Caco-2 (cell line): ENCODE data around the gene CERT1. TPM values are rescaled to one million over a fixed set of nuclear protein-coding genes. Genes with fewer than 3 reads are reported as not detected.

ENCODE experiments used
- BruUV-seq: library from RNA; stranded (reverse); fragments of 400-500 nt; replicated peaks from 2 replicates; lab custom pipeline; 2021; lab: Mats Ljungman, UMichigan
- CTCF ChIA-PET: fragments of 300-600 bp; sonication (Branson Sonifier 250); formaldehyde crosslinking; loops from one replicate; lab custom pipeline; 2022; ENCODE audit warnings: antibody characterized with exemption; lab: Charles Lee
- POLR2A ChIA-PET: fragments of 300-600 bp; sonication (Branson Sonifier 250); formaldehyde crosslinking; loops from one replicate; lab custom pipeline; 2022; ENCODE audit warnings: antibody characterized with exemption; lab: Charles Lee
- DNase-seq, 2 experiments: peaks; one replicate each; pipeline versions ENCODE4 v3.0.0 to v3.0.0-alpha.2; 2020 to 2022
- H3K27me3 ChIP-seq: replicated peaks from 2 replicates; pipeline ENCODE4 v1.6.0; 2011; ENCODE audit warnings: low read length; ENCODE audit not compliant: control insufficient read depth, insufficient read depth
- H3K36me3 ChIP-seq: 2 replicates; pipeline ENCODE4 v1.5.1; 2011; ENCODE audit warnings: low read length; ENCODE audit not compliant: control insufficient read depth, insufficient read depth
- H3K4me1 ChIP-seq: fragments of 250-450 bp; sonication (Bioruptor Pico); 2 replicates; pipeline ENCODE4 v1.5.1; 2020; ENCODE audit warnings: mild to moderate bottlenecking
- H3K4me3 ChIP-seq: 2 replicates; pipeline ENCODE4 v1.5.1; 2011; ENCODE audit warnings: low read depth, mild to moderate bottlenecking, control low read depth, low read length
- H3K9me3 ChIP-seq: fragments of 250-450 bp; sonication (Bioruptor Pico); 2 replicates; pipeline ENCODE4 v1.5.1; 2020; ENCODE audit warnings: mild to moderate bottlenecking, moderate library complexity
- H3K27ac Mint-ChIP-seq: one replicate; pipeline ENCODE4 v1.8.0; 2022; ENCODE audit warnings: mixed read lengths; ENCODE audit not compliant: unreplicated experiment
- H3K27me3 Mint-ChIP-seq: one replicate; pipeline ENCODE4 v1.8.0; 2022; ENCODE audit warnings: mixed read lengths; ENCODE audit not compliant: insufficient read depth, unreplicated experiment
- H3K36me3 Mint-ChIP-seq: one replicate; pipeline ENCODE4 v1.8.0; 2022; ENCODE audit warnings: mild to moderate bottlenecking, mixed read lengths; ENCODE audit not compliant: insufficient read depth, unreplicated experiment
- H3K4me1 Mint-ChIP-seq: one replicate; pipeline ENCODE4 v1.8.0; 2022; ENCODE audit warnings: low read depth, mixed read lengths; ENCODE audit not compliant: unreplicated experiment
- H3K4me3 Mint-ChIP-seq: one replicate; pipeline ENCODE4 v1.8.0; 2022; ENCODE audit warnings: mild to moderate bottlenecking, moderate library complexity, mixed read lengths; ENCODE audit not compliant: unreplicated experiment
- H3K9me3 Mint-ChIP-seq: one replicate; pipeline ENCODE4 v1.8.0; 2022; ENCODE audit warnings: mixed read lengths; ENCODE audit not compliant: unreplicated experiment
- intact Hi-C: fragments of 100-400 bp; cut with micrococcal nuclease; formaldehyde crosslinking; loops from one replicate; pipeline ENCODE4 v1.10.0; 2022; ENCODE audit not compliant: unreplicated experiment
- total RNA-seq: library from RNA; stranded (reverse); gene quantifications from 2 replicates; pipeline ENCODE4 v1.2.3, GENCODE V29; 2022
- TF ChIP-seq, protein P1 (sequence below), 2 experiments: fragments of 200-600 bp in 1 of 2; IDR thresholded peaks; 1 replicate in 1 of 2; 2 replicates in 1 of 2; pipeline versions ENCODE4 v1.5.1 to v1.8.0; 2011 to 2022; ENCODE audit warnings: antibody characterized with exemption in 1 of 2, control low read depth in 1 of 2, inconsistent platforms in 1 of 2, low read depth in 1 of 2, low read length in 1 of 2, mild to moderate bottlenecking in 1 of 2, moderate library complexity in 1 of 2; ENCODE audit not compliant: insufficient read depth in 1 of 2, severe bottlenecking in 1 of 2, unreplicated experiment in 1 of 2

The CERT1 gene
- total RNA-seq, 1 experiment from 2014 or later = 44.3 TPM

DNA sequence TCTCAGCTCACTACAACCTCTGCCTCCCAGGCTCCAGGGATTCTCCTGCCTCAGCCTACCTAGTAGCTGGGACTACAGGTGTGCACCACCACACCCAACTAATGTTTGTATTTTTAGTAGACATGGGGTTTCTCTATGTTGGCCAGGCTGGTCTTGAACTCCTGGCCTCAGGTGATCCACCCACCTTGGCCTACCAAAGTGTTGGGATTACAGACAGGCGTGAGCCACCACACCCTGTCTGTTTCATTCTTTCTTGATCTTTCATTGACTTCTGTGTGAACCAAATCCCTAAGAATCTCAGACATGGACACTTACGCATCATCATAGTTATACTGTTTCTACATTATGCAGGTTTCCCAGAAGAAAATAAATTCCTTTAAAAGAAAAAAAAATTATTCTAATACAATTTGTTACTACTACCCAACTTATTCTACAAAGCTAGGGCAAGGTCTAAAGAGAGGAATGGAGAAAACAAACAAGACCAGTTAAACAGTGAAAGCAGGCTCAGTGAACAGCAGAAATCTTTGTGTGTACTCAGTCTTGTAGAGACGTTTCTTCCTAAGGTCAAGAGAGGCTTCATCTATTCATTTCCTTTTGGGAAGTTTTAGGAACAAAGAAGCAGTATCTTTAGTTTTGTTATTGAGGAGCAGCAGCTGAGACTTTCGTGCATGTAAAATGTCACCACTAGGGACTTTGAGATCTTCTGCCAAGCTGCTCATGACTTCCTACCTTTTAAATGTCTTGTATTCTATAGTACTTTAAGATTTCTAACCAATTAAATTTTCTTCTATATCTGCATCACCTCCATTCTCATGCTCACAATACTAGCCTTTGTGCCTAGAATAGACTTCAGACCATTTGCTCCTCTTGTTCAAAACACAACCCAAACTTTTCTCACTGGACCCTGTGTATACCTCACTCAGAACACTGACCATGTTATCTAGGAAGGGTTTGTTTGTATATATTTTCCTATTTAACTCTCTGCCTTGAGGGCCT, 180.0 kb downstream of the CERT1 start:
- Mint-ChIP-seq H3K27me3 (no peaks in the 10 kb centered on the region), H3K36me3 (no peaks in the 10 kb centered on the region), H3K27ac (peak overlapping the region; percentile 70), H3K9me3 (no peaks in the 10 kb centered on the region), H3K4me3 (peak overlapping the region; percentile 17), H3K4me1 (peaks cover 7% of the 10 kb centered on the region)
- peaks cover 28% of the 10 kb centered on the region for H3K4me1 ChIP-seq
- no peaks in the 10 kb centered on the region for H3K9me3 ChIP-seq
- TF ChIP-seq, protein P1, sequence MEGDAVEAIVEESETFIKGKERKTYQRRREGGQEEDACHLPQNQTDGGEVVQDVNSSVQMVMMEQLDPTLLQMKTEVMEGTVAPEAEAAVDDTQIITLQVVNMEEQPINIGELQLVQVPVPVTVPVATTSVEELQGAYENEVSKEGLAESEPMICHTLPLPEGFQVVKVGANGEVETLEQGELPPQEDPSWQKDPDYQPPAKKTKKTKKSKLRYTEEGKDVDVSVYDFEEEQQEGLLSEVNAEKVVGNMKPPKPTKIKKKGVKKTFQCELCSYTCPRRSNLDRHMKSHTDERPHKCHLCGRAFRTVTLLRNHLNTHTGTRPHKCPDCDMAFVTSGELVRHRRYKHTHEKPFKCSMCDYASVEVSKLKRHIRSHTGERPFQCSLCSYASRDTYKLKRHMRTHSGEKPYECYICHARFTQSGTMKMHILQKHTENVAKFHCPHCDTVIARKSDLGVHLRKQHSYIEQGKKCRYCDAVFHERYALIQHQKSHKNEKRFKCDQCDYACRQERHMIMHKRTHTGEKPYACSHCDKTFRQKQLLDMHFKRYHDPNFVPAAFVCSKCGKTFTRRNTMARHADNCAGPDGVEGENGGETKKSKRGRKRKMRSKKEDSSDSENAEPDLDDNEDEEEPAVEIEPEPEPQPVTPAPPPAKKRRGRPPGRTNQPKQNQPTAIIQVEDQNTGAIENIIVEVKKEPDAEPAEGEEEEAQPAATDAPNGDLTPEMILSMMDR (IDR thresholded peaks at IDR 0.05; ENCODE audit: insufficient read depth in 1 of 2, low read depth in 1 of 2, low read length in 1 of 2, severe bottlenecking in 1 of 2, unreplicated experiment in 1 of 2) = peak; percentile 6 to 30
- intact Hi-C loops = loop anchor here (10.0 kb wide), 1 partner anchor 387 kb away; no protein-coding TSS in a partner anchor
- no peak overlapping the region for H3K4me3 ChIP-seq
- CTCF ChIA-PET = interaction anchor here (0.7 to 1.0 kb wide), 2 partner anchors 56 to 94 kb away, joined by 3 read pairs; partner anchors contain the start of gene ANKRD31
- no peaks in the 10 kb centered on the region for H3K36me3 ChIP-seq
- POLR2A ChIA-PET = no interaction called here
- DNase-seq = peak in 1 of 2 experiments; percentile 49
- no TSS peak for BruUV-seq
- no peaks in the 10 kb centered on the region for H3K27me3 ChIP-seq

DNA sequence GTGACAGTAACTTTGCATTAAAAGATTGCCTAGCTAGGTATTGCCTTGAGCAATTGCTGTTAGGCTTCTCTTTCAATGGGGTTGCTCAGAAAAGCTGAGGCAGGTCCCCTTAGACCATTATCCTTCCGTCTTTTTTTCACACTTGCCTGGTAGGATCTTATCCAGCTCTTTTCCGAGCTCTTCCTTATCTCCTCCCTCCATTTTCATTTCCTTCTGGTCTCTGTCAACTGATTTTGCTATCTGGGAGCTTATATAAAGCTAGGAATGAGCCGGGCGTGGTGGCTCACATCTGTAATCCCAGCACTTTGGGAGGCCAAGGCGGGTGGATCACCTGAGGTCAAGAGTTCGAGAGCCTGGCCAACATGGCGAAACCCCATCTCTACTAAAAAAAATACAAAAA, 181.0 kb downstream of the CERT1 start:
- no peak overlapping the region for H3K4me3 Mint-ChIP-seq
- H3K36me3 Mint-ChIP-seq = no peaks in the 10 kb centered on the region
- intact Hi-C loops = loop anchor here (10.0 kb wide), 1 partner anchor 386 kb away; no protein-coding TSS in a partner anchor
- ChIA-PET POLR2A (no interaction called here), CTCF (no interaction called here)
- Histone ChIP-seq H3K27me3 (no peaks in the 10 kb centered on the region), H3K36me3 (no peaks in the 10 kb centered on the region), H3K9me3 (no peaks in the 10 kb centered on the region), H3K4me1 (peaks cover 33% of the 10 kb centered on the region), H3K4me3 (no peak overlapping the region)
- no peak for DNase-seq
- BruUV-seq = no TSS peak
- TF ChIP-seq, protein P1 (IDR thresholded peaks at IDR 0.05; ENCODE audit: insufficient read depth in 1 of 2, low read depth in 1 of 2, low read length in 1 of 2, severe bottlenecking in 1 of 2, unreplicated experiment in 1 of 2) = no peak
- H3K9me3 Mint-ChIP-seq = no peaks in the 10 kb centered on the region
- peak overlapping the region; percentile 56 for H3K27ac Mint-ChIP-seq
- H3K4me1 Mint-ChIP-seq = peaks cover 7% of the 10 kb centered on the region
- H3K27me3 Mint-ChIP-seq = no peaks in the 10 kb centered on the region

Other genes with a start within 250 kb of the CERT1 start
- 164 and 167 TPM in 2 replicates for gene HMGCR, start 174.4 kb downstream of the CERT1 start, total RNA-seq
- gene POLK, start 262 bp upstream of the CERT1 start, total RNA-seq = 7.5 and 11.1 TPM in 2 replicates
- gene ANKDD1B, start 99.8 kb upstream of the CERT1 start, total RNA-seq = 0.63 and 0.88 TPM in 2 replicates
- gene POC5, start 205.8 kb upstream of the CERT1 start, total RNA-seq = 12.7 and 13.6 TPM in 2 replicates